GM12874 (cell line): ENCODE data around the gene NPHP4.
A peak's percentile ranks its signal among the peaks of the same experiment; 100 is the strongest.

Source experiments
- TF ChIP-seq, protein P1 (sequence below): IDR thresholded peaks from 2 replicates; pipeline ENCODE4 v1.5.1; 2011; ENCODE audit warnings: low read depth, mild to moderate bottlenecking, control low read depth, low read length, moderate library complexity; ENCODE audit not compliant: insufficient read depth

The NPHP4 gene

GRCh38 chr1:5992026-5992813 lies at the start of gene NPHP4:
Gene NPHP4 (minus strand): TSS chr1:5992425. CDS start chr1:5986289, 6,136 bp downstream.
- TF ChIP-seq, protein P1, sequence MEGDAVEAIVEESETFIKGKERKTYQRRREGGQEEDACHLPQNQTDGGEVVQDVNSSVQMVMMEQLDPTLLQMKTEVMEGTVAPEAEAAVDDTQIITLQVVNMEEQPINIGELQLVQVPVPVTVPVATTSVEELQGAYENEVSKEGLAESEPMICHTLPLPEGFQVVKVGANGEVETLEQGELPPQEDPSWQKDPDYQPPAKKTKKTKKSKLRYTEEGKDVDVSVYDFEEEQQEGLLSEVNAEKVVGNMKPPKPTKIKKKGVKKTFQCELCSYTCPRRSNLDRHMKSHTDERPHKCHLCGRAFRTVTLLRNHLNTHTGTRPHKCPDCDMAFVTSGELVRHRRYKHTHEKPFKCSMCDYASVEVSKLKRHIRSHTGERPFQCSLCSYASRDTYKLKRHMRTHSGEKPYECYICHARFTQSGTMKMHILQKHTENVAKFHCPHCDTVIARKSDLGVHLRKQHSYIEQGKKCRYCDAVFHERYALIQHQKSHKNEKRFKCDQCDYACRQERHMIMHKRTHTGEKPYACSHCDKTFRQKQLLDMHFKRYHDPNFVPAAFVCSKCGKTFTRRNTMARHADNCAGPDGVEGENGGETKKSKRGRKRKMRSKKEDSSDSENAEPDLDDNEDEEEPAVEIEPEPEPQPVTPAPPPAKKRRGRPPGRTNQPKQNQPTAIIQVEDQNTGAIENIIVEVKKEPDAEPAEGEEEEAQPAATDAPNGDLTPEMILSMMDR: no peak

DNA sequence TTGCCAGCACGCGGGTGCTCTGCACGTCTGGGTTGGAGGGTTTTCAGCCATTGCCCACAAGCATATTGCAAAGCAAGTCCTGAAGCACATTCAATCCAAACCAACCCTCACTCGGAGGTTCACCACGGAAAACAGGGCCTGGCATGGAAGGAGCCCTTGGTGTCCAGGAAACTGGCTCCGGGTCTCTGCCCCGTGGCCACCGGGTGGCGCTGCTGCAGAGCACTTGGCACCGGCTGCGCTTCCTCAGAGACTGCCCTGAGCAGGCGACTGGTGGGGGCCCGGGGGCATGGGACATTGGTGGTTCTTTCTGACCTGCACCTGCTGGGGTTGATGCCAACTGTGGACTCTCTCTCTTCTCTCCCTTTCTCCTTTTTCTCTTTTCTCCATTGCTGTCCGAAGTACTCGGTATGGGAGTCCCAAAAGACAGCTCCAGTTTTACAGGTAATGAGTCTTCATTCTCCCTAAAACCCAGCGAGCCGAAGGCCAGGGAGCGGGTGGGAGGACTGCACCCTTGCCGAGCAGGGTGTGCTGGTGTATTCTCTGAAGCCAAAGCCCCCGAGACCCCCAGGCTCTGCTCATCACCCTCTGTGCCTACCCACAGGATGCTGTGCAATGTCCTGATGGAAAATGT lies 49.3 kb upstream of the NPHP4 start:
- TF ChIP-seq, protein P1: peak; percentile 63

DNA sequence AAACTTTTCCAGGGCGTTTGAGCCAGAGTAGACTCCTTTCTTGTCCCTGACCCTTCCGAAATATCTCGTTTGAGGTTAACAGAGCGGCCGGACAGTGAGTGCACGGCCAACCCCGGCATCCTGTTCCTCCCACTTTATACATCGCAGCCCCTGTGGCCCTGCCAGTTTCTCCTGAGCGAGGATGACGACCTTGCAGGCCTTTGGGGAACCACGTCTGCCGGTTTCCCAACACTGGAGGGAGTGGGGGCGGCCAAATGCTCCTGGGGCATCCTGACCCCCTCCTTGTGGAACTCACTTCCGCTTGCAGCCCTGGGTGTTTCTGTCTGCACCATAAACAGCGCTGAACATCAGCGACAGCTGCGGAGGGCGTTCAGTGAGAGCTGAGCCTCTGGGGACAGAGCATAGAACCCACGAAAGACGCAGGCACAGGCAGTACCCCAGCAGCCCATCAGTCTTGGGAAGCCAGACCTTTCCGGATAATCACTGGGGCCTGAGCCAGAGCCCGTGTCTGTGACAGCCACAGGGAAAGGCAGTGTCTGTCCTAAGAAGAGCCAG lies 48.7 kb upstream of the NPHP4 start:
- TF ChIP-seq, protein P1: no peak

- TF ChIP-seq, protein P1: no peak
These were observed 48.2 kb upstream of the NPHP4 start for GRCh38 chr1:6040444-6040843.

DNA sequence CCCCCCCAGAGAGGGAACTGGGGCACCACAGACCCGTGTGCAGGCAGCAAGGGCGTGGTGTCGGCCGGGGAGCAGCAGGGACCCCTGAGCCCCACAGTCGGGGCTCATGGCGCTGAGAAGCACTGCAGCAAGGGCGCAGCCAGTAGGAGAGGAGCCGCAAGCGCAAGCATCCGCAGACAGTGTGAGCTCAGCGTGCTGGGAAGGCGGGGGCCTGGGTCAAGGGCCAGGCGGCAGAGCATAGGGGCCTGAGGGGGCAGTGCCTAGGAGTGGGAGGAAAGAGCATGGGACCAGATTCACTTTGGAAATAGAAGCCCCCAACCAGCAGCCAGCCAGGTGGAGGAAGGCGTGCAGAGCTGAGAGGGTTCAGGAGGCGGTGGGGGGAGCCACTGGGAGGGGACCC lies 46.8 kb upstream of the NPHP4 start:
- TF ChIP-seq, protein P1: no peak

DNA sequence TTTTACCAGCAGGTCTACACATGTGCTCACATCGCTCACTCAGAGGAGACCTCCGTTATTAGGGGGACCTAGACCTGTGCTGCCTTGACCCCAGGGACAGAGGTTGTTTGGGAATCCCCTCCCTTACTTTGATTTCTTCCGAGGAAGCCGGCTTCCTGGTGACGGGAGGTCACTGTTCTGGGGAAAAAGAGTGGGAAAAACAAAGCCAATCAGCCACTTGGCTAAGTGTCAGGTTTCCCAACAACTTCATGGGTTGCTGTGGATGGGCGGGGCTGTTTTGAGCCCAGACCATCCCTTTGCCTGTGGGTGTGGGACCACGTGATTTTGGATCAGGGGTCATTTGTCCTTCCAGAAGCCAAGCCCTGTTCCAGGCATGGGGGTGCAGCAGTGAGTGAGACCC lies 46.4 kb upstream of the NPHP4 start:
- TF ChIP-seq, protein P1: no peak

GRCh38 chr1:6037338-6037762 lies 45.1 kb upstream of the NPHP4 start:
- TF ChIP-seq, protein P1: no peak
